T-helper 1 cell treated with Interleukin-12 subunit alpha and Interleukin-12 subunit beta and Interleukin-4 antibody, amounts not matched to agents 30 ng/mL and 1 ng/mL, for 36 hours (primary cell): ENCODE measurements around the gene NACC1. TPM values are rescaled to one million over a fixed set of nuclear protein-coding genes. Genes with fewer than 3 reads are reported as not detected.

ENCODE experiments used
- intact Hi-C: fragments of 100-400 bp; cut with micrococcal nuclease; formaldehyde crosslinking; loops from one replicate; pipeline ENCODE4 v1.15.1; 2024
- total RNA-seq: library from RNA; stranded (reverse); gene quantifications from 2 replicates; pipeline ENCODE4 v1.2.3, GENCODE V29; 2022

Gene NACC1
- total RNA-seq, 1 donor from 2014 or later: 84.4 TPM

DNA sequence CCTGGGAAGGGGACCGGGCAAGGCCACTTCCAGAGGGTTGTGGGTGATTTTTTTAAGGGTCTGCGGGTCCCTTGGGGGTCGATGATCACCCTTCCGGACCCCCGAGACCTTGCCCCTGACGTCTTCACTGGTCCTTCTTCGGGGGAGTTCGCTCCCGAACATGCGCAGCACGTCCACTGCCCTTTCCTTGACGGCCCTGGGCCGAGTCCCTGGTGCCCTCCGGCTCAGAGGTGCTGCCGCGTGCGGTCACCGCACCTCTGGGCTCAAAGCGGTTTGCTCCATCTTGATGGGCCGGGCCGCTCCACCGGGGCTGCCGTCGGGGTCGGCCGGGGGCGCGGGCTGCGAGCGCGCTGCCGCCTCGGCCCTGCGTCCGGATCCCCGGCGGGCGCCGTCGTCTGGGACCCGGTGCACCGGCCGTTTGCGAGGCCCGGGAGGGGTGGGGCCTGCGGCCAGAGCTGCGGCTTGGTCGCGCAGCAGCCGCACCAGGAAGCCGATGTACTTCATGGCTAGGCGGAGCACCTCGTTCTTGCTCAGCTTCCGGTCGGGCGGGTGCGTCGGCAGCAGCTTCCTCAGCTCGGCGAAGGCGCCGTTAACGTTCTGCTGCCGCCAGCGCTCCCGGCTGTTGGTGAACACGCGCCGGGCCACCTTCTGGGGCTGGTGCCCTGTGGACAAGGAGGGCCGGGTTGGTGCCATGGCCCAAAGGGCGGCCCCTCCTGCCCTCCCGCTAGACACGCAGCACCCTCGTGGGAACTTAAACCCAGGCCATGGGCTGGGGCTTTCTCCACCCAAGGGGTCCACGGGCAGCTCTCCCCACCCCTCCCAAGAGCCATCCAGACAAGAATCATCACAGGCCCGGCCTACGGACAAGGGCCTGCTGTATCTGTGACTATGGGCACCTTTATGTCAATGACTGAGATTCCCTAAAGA is 18.7 kb upstream of the NACC1 start:
- intact Hi-C loops: loop anchor here (1.0 to 5.0 kb wide), 3 partner anchors 17 to 1677 kb away; partner anchors contain the start of genes MAST1 and TRMT1

DNA sequence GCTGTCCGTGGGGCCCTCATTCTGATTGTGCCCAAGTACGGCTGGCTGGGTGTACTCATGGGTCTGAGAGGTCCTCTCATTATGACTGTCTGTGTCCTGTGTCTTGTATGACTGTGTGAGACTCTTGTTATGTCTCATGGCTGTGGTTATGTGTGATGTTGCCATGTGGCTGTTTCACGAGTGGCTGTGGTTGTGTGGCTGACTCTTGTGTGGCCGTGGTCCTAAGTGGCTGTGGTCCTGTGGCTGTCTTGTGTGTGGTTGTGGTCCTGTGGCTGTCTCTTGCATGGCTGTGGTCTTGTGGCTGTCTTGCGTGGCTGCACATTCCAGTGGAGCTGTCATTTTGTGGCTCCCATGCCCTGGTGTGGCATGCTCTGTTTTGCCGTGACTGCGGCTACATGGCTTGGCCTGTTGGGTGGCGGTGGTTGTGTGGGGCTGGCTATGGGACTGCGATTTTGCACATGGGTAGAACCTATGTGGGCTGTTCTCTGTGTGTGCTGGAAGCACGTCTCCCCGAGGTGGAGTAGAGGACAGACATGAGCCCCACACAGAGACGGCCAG is 18.0 kb upstream of the NACC1 start:
- intact Hi-C loops: loop anchor here (5.0 kb wide), 1 partner anchor 208 kb away; the partner anchor contains the start of gene GCDH

DNA sequence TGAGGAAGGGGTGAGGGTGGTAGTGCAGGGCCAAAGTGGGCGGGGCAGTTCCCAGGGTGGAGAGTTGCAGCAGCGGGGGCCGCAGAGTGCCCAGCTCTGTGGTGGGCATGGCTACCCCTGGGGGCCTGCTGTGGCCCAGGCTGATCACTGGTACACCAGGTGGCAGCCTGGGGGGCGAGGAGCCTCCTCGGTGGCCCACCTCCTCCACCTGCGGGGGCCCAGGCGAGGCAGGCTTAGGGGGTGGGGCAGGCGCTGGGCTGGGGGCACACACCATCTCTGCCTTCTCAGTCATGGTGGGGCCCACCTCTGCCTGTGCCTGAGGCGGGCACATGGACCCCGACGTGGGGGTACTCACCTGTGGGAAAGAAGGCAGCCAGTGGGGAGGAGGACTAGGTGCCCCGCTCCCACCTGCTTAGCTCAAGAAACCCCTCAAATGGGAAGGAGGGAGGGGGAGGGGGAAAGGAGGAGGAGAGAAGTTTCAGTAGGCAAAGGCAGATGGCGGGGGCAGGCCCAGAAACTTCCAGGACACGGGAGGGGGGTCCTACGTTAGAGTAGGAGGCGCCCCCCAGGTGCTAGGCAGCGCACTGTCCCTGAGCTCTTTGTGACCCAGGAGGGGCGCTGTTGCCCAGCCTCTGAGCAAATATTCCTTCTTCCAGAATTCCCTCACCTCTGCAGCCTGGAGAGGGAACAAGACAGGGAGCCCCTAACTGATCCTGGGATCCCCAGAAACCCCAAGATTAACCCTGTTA is 17.0 kb upstream of the NACC1 start:
- intact Hi-C loops: loop anchor here (5.0 kb wide), 1 partner anchor 209 kb away; the partner anchor contains the start of gene GCDH

DNA sequence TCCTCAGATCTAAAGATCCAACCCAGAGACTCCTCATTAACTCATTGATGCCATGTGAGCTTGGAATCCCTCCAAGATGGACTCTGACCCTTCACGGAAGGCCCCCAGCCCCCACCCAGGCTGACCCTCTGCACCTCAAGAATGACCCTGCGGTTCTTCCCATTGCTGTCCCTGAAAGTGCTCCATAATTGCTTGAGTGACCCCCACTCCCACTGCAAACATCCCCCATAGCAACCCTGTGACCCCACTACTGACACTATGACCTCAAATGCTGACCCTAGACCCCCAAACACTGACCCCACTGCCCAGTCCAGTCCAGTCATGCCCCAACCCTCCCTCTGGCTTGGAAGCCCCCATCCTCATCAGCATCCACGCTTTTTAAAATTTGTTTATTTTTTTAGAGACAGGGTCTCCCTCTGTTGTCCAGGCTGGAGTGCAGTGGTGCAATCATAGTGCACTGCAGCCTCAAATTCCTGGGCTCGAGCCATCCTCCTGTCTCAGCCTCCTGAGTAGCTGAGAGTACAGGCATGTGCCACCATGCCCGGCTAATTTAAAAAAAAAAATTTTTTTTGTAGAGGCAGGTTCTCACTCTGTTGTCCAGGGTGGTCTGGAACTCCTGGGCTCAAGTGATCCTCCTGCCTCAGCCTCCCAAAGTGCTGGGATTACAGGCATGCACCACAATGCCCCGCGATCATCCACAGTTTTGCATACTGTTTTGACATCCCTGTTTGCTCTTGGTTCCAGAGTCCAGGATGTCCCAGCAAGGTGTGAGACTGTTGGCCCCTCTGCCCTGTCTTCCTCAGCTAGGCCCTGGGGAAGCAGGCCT is 16.3 kb upstream of the NACC1 start:
- intact Hi-C loops: loop anchor here (5.0 kb wide), 1 partner anchor 210 kb away; the partner anchor contains the start of gene GCDH

DNA sequence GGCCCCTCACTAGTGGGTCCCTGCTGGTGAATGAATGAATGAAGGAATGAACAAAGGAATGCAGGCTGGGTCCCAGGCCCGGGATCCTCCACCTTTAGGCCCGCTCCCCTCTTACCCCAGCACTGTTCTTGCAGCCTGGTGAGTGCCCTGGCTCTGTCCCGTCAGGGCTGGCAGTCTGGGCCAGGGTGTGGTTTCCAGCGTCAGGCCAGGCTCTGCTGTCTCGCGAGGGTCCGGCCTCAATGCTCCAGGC is 15.7 kb upstream of the NACC1 start:
- intact Hi-C loops: loop anchor here (5.0 kb wide), 1 partner anchor 210 kb away; the partner anchor contains the start of gene GCDH

DNA sequence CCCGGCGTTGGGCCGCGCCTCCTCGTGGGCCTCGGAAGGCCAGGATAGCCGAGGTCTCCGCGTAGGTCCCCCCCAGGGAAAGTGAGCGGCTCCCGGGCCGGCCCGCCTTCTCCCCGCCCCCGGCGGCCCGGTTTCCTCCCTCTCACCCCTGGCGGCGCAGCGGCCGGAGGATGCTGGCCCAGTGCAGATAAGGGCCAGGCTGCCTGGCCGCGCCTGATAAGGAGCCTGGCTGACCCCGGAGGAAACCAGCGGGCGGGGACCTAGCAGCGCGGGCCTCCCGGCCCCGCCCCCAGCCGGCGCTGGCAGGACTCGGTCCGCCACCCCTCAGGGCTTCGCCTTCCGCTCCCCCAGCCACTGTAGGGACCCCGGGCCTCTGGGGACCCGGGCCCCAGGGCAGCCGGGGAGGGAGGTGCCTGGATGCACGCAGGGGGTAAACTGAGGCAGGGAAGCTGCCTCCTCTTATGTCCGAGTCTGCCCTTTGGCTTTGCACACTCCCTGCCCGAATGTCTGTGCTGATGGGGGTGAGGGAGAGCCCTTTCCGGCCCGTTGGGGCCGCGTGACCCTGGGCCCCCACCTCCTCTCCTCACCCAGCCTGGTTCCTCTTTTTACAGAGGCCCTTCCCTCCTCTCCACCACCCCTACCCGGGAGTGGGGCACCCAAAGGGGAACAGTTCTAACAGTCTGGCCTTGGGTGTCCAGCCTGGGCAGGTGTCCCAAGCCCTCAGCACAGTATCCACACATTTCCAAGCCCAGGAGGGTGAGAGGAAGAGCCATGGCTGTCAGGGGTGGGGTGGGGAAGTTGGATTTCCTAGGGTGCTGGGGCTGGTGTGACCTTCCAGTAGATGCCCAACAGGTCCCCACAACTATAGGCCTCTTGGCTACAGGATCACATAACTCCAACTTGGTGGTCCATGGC is 15.1 kb upstream of the NACC1 start, which contains the start of gene LYL1:
TSS of gene LYL1 (minus strand) at position 193 of the 915 bp plus-strand sequence. CDS start 1,687 bp downstream, outside the sequence.
- intact Hi-C loops: loop anchor here (5.0 kb wide), 1 partner anchor 211 kb away; the partner anchor contains the start of gene GCDH

DNA sequence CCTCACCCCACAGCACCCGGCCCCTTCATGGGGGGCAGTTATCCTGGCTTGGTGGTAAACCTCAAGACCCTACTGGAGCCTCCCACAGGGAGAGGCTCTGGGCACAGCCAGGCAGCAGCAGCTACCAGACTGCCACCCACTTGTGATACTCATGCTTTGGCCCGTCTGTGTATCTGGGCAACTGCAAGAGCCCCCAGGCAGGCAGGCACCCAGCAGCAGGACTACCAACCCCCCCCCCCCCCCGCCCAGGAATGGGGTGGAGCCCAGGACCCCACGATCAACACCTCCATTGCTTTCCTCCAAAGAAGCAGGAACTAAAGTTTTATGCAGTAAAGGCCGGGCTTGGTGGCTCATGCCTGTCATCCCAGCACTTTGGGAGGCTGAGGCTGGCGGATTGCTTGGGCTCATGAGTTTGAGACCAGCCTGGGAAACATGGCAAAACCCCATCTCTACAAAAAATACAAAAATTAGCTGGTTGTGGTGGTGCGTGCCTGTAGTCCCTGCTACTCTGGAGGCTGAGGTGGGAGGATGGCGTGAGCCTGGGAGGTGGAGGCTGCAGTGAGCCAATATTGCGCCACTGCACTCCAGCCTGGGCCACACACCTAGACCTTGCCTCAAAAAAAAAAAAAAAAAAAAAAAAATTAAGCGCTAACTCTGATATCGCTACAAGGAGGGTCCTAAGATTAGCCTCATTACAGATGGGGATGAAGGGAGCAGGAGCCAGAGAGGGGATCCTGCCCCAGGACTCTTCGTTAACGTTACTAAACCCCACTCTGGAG is 14.3 kb upstream of the NACC1 start:
- intact Hi-C loops: loop anchor here (1.0 to 5.0 kb wide), 3 partner anchors 47 to 211 kb away; partner anchors contain the start of genes GCDH, IER2 and STX10

DNA sequence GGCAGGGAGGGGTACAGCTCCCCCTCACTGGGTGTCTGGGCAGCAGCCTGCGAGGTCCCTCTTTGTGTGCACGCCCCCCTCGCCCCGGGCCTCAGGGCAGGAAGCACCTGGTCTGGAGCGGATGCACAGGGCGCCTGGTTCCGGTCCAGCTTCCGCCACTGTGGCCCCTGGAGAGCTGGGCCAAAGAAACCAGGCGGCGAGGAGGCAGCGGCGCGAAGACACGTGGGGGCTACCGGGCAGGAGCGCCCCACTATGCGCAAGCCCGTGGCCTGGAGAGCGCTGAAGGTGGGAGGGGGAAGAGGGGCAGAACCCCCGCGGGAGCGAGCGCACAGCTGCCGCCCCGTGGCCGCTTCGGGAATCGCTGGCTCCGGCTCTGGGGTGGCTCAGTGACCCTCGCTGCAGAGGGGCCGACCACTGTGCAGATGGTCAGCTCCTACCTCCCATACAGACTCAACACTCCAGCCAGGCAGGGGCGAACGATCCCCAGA is 13.7 kb upstream of the NACC1 start:
- intact Hi-C loops: loop anchor here (1.0 to 5.0 kb wide), 3 partner anchors 46 to 212 kb away; partner anchors contain the start of genes GCDH, IER2 and STX10

DNA sequence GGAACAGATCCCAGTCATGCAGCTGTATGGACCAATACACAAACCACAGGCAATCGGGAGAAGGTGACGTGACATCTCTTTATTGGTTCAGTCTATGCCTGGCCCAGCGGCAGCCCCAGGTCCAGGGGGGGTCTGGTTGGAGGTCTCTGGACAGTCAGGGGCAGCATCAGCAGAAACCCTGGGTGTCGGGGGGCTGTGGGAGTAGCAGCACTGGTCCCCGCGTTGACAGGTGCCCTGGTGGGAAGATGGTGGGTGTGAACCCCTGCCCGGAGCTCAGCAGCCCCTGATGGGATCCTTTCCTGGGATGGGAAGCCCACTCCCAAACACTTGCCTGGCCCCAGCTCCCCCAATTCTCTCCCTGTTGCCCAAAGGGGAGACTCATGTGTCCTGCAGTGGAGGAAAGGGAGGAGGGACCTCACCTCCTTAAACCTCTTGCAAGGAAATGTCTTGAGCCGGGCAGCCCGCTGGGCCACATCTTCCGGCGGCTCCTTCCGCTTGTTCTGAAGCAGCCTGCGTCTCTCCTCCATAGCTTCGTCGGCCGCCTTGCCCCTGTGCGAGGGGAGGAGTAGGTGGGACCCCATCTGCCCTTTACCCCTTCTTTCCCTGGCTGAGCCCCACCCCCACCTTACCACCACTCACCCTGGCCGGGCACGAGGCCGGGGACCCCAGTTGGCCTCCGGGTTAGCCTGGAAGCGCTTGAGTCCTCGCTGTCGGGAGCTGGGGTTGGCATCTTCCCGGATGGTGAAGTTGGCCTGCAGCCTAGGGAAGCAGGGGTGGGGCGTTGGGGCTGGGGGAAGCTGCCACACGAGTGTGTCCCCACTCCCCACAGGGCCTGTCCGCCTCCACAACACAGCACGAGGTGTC is 13.0 kb upstream of the NACC1 start:
- intact Hi-C loops: loop anchor here (1.0 to 5.0 kb wide), 4 partner anchors 11 to 213 kb away; partner anchors contain the start of genes GCDH, IER2, STX10 and TRMT1

DNA sequence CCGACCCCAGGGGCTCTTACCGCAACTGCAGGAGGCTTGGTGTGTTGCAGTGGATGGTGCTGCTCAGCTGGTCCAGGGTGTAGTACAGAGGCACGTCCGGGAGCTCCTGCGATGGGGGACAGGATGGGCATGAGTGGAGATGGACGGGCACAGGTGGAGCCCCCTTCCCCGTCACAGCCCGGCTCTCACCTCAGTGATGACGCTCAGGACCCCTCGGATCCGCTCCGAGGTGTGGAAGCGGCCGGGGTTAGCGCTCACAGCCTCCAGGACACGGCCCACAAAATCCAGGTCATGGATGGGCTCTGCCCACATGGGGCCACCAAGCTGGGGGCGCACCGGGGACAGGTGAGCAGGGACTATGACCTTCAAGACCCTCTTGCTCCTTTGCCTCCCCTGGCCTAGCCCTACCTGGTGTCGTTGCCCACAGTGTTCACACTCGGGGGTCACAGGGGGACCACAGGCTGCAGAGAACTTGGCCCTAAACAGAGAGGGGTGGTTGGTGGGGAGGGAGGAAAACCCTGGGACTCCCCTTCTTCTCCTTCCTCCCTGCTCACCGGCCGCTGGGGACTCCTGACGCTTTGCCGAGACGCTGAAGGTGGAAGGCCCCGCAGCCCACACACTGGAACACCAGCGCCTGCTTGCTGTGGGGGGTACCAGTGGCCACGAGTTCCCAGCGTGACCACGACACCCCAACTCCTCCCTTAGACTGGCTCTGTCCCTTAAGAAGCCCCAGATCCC is 8.5 kb upstream of the NACC1 start:
- intact Hi-C loops: no loop called here

DNA sequence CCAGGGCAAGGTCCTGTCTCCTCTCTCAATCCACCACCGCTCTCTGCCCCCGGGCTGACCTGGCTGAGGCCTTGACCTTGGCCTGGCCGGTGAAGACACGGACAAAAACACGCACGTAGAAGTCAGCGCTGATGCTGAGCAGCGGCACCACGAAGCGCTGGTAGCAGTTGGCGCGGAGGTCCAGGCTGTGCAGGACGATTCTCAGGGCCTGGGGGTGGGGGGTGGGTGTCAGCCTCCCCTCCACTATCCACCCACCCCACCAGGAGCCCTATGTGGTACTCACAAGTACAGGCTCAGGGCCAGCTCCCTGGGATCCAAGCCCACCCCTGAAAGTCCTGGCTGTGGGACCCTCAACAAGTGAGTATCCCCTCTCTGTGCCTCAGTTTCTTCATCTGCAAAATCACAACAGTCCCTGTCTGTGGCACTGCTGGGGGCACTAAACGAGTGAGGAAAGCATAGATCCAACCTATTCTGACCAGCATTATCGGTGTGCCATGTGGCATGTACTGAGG is 7.9 kb upstream of the NACC1 start:
- intact Hi-C loops: no loop called here

DNA sequence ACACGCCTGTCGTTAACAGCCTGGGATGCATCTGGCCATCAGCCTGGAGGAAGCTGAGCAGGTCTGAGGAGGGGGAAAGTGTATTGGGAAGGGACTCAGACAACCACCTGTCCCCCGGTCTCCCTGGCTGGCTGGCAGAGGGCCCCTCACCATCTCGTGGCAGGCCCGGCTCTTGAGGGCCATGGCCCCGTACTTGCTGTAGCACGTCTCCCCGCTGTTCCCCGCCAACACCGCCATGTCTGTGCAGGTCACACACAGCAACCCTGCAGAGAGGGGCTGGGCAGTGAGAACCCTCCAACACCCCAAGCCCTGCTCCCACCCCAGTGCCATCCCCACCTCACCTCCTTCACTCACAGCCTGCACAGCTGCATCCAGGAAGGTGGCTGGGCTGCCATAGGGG is 5.5 kb upstream of the NACC1 start:
- intact Hi-C loops: no loop called here

DNA sequence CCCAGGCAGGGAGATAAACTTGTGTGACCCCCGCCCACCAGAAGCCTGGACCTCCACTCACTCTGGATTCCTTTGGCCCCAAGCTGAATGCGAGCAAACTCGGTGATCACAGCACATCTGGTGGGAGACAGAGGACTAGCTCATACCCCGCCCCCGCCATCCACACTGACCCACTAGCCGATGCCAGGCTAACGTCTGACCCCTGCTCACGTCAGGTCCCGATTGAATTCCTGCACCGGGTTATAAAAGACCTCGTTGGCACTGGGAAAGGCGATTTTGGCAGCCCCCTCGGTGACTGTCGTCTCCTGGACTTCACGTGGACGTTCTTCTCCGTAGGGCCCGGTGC is 2.2 kb upstream of the NACC1 start:
- intact Hi-C loops: loop anchor here (1.0 to 2.0 kb wide), 5 partner anchors 11 to 146 kb away; no protein-coding TSS in a partner anchor

DNA sequence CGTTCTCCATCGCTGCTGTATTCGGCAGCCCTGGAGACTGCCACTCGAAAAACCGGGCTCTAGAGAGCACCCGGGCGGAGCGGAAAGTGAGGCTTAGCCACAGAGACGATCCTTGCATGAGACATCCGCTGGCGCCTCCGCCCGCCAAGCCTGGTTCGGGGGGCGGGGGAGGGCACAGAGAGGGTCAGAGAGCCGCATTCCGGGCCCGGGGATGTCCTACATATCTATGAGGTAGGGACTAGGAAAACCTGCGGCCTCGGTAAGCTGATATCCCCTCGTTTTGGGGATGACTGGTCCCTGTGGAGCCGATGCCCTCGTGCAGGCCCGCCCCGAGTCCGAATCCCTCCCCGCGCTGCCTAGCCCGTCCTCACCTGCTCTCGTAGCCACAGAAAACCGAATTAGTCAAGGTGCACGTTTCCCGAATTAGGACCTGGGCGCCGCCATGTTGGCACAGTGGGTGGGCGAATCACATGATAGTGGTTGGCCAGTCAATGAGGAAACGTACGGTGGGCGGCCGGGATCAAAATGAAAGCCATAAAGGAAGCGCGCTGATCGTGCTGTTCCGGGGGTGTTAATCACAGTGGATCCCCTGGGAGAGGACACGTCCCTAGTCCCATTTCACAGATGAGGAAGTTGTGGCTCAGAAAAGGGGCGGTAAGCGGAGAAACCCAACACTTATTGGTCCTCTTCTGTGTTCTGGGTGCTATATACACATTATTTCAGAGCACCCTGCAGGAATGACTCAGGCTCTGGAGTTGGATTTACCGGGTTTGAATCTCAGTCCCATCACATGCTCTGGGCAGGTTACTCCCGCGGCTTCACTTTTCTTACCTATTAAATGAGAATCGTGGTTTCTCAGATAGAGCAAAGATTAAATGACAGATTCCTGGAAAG is 1.5 kb upstream of the NACC1 start, which contains the start of gene TRMT1:
TSS of gene TRMT1 (minus strand) at position 459 of the 894 bp plus-strand sequence. CDS start at position 118, 341 bp downstream.
- intact Hi-C loops: loop anchor here (1.0 to 2.0 kb wide), 6 partner anchors 11 to 171 kb away; partner anchors contain the start of gene RAD23A

DNA sequence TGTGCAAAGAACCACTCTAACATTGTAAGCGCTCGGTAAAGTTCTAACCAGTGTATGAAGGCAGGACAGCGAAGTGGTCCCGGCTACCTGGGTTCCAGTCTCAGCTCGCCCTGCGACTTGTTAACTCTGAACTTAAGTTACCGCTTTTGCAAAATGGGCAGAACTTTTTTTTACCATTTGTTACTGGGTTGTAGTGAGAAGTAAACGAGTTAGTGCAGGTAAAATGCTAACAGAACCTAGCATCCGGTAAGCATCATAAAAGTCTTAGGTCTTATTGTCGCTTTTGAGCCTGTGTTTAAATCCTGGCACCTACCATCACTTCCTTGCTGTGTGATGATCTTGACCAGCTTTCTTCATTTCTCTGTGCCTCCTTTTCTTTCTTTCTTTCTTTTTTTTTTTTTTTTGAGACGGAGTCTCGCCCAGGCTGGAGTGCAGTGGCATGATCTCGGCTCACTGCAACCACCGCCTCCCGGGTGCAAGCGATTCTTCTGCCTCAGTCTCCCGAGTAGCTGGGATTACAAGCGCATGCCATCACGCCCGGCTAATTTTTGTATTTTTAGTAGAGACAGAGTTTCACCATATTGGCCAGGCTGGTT is 790 bp upstream of the NACC1 start:
- intact Hi-C loops: loop anchor here (1.0 to 2.0 kb wide), 2 partner anchors 46 to 172 kb away; partner anchors contain the start of gene RAD23A
